T-helper 1 cell treated with Interleukin-12 subunit alpha and Interleukin-12 subunit beta and Interleukin-4 antibody, amounts not matched to agents 30 ng/mL and 1 ng/mL, for 36 hours (primary cell): ENCODE measurements around the gene MAGEA8. TPM values are rescaled to one million over a fixed set of nuclear protein-coding genes. Genes with fewer than 3 reads are reported as not detected.
"Not testable (repeated sequence)": the region's sequence is repeated elsewhere in the genome, so short reads cannot be mapped to it uniquely, and the experiment has no call there.

Experiments
- intact Hi-C: fragments of 100-400 bp; cut with micrococcal nuclease; formaldehyde crosslinking; loops from one replicate; pipeline ENCODE4 v1.15.1; 2024
- total RNA-seq: library from RNA; stranded (reverse); gene quantifications from 2 replicates; pipeline ENCODE4 v1.2.3, GENCODE V29; 2022

MAGEA8 gene
- not detected in 2 replicates for total RNA-seq

- intact Hi-C loops, result no loop called here
Measured at GRCh38 chrX:149881081-149881711, at the start of gene MAGEA8. TSS of gene MAGEA8 (plus strand) at chrX:149881183. CDS start at chrX:149884273, 3,090 bp downstream.

GRCh38 chrX:149831473-149831872, 49.5 kb upstream of the MAGEA8 start:
- intact Hi-C loops, result no loop called here

- intact Hi-C loops, result loop anchor here (5.0 kb wide), 1 partner anchor 36 kb away; no protein-coding TSS in a partner anchor
Measured at GRCh38 chrX:149836728-149837127, 44.3 kb upstream of the MAGEA8 start.

- intact Hi-C loops, result loop anchor here (5.0 kb wide), 1 partner anchor 35 kb away; no protein-coding TSS in a partner anchor
Measured at GRCh38 chrX:149837167-149837566, 43.8 kb upstream of the MAGEA8 start.

- intact Hi-C loops, result loop anchor here (5.0 kb wide), 1 partner anchor 35 kb away; no protein-coding TSS in a partner anchor
Measured at GRCh38 chrX:149837639-149838038, 43.3 kb upstream of the MAGEA8 start.

- intact Hi-C loops, result no loop called here
Measured at GRCh38 chrX:149841929-149842328, 39.1 kb upstream of the MAGEA8 start.

- intact Hi-C loops, result no loop called here
Measured at GRCh38 chrX:149845385-149845784, 35.6 kb upstream of the MAGEA8 start.

GRCh38 chrX:149846789-149847188, 34.2 kb upstream of the MAGEA8 start:
- intact Hi-C loops, result no loop called here

- intact Hi-C loops, result no loop called here
Measured at GRCh38 chrX:149848855-149849254, 32.1 kb upstream of the MAGEA8 start.

- intact Hi-C loops, result no loop called here
Measured at GRCh38 chrX:149849787-149850186, 31.2 kb upstream of the MAGEA8 start.

- intact Hi-C loops, result no loop called here
Measured at GRCh38 chrX:149851864-149852263, 29.1 kb upstream of the MAGEA8 start.

- intact Hi-C loops, result no loop called here
Measured at GRCh38 chrX:149853925-149854324, 27.1 kb upstream of the MAGEA8 start.

GRCh38 chrX:149858592-149858991, 22.4 kb upstream of the MAGEA8 start:
- intact Hi-C loops, result no loop called here

GRCh38 chrX:149860445-149860844, 20.5 kb upstream of the MAGEA8 start:
- intact Hi-C loops, result no loop called here

- intact Hi-C loops, result no loop called here
Measured at GRCh38 chrX:149865390-149865789, 15.6 kb upstream of the MAGEA8 start.

GRCh38 chrX:149867488-149867887, 13.5 kb upstream of the MAGEA8 start:
- intact Hi-C loops, result no loop called here

- intact Hi-C loops, result loop anchor here (5.0 kb wide), 2 partner anchors 34 to 66 kb away; partner anchors contain the start of gene EOLA2
Measured at GRCh38 chrX:149870840-149871239, 10.1 kb upstream of the MAGEA8 start.

- intact Hi-C loops, result loop anchor here (5.0 kb wide), 2 partner anchors 34 to 66 kb away; partner anchors contain the start of gene EOLA2
Measured at GRCh38 chrX:149871433-149871832, 9.6 kb upstream of the MAGEA8 start.

GRCh38 chrX:149871940-149872339, 9.0 kb upstream of the MAGEA8 start:
- intact Hi-C loops, result loop anchor here (2.0 to 5.0 kb wide), 4 partner anchors 33 to 489 kb away; partner anchors contain the start of gene EOLA2

- intact Hi-C loops, result no loop called here
Measured at GRCh38 chrX:149877157-149877556, 3.8 kb upstream of the MAGEA8 start.

GRCh38 chrX:149877636-149878035, 3.3 kb upstream of the MAGEA8 start:
- intact Hi-C loops, result no loop called here

- intact Hi-C loops, result not testable (repeated sequence)
Measured at GRCh38 chrX:149890828-149891227, 9.8 kb downstream of the MAGEA8 start.

- intact Hi-C loops, result no loop called here
Measured at GRCh38 chrX:149898554-149898953, 17.6 kb downstream of the MAGEA8 start.
